Trophoblast cell (in vitro differentiated cells and primary cell): ENCODE data around the gene RRP9.

Source experiments
- DNase-seq, 2 donors: peaks; one replicate each; pipeline ENCODE4 v3.0.0-alpha.2; 2016
- H2AFZ ChIP-seq: 2 replicates; pipeline ENCODE4 v1.6.1; 2013; ENCODE audit warnings: low read length, moderate library complexity, mild to moderate bottlenecking; ENCODE audit not compliant: insufficient read depth, poor library complexity
- H2AK5ac ChIP-seq: 2 replicates; pipeline ENCODE4 v1.6.1; 2013; ENCODE audit warnings: mild to moderate bottlenecking, low read length
- H2BK120ac ChIP-seq: 2 replicates; pipeline ENCODE4 v1.6.1; 2013; ENCODE audit warnings: low read length, mild to moderate bottlenecking, moderate library complexity; ENCODE audit not compliant: insufficient read depth, poor library complexity
- H2BK12ac ChIP-seq: 2 replicates; pipeline ENCODE4 v1.6.1; 2013; ENCODE audit warnings: mild to moderate bottlenecking, low read length, moderate library complexity
- H2BK5ac ChIP-seq: 2 replicates; pipeline ENCODE4 v1.6.1; 2013; ENCODE audit warnings: low read length, low read depth, moderate library complexity, mild to moderate bottlenecking; ENCODE audit not compliant: poor library complexity
- H3K14ac ChIP-seq: 2 replicates; pipeline ENCODE4 v1.6.1; 2013; ENCODE audit warnings: mild to moderate bottlenecking, low read length
- H3K18ac ChIP-seq: 2 replicates; pipeline ENCODE4 v1.6.1; 2013; ENCODE audit warnings: mild to moderate bottlenecking, low read length
- H3K23ac ChIP-seq: 2 replicates; pipeline ENCODE4 v1.6.1; 2013; ENCODE audit warnings: low read length
- H3K27ac ChIP-seq: 2 replicates; pipeline ENCODE4 v1.5.1; 2013; ENCODE audit warnings: low read depth, mild to moderate bottlenecking, inconsistent platforms, low read length, moderate library complexity
- H3K27me3 ChIP-seq: 2 replicates; pipeline ENCODE4 v1.6.1; 2013; ENCODE audit warnings: inconsistent platforms, mild to moderate bottlenecking, low read length, moderate library complexity; ENCODE audit not compliant: insufficient read depth
- H3K36me3 ChIP-seq, 2 experiments: 1 replicate in 1 of 2; 2 replicates in 1 of 2; pipeline ENCODE4 v1.6.1; 2013; ENCODE audit warnings: low read length in 2 of 2, mild to moderate bottlenecking in 2 of 2, moderate library complexity in 1 of 2; ENCODE audit not compliant: insufficient read depth in 2 of 2, control insufficient read depth in 1 of 2
- H3K4ac ChIP-seq: 2 replicates; pipeline ENCODE4 v1.6.1; 2013; ENCODE audit warnings: low read depth, mild to moderate bottlenecking, low read length, moderate library complexity
- H3K4me1 ChIP-seq, 2 experiments: 1 replicate in 1 of 2; 2 replicates in 1 of 2; pipeline ENCODE4 v1.6.1; 2013; ENCODE audit warnings: low read length in 2 of 2, mild to moderate bottlenecking in 2 of 2, moderate library complexity in 1 of 2; ENCODE audit not compliant: insufficient read depth in 2 of 2, control insufficient read depth in 1 of 2
- H3K4me2 ChIP-seq: 2 replicates; pipeline ENCODE4 v1.6.1; 2013; ENCODE audit warnings: inconsistent platforms, mild to moderate bottlenecking, low read length, moderate library complexity
- H3K4me3 ChIP-seq: 2 replicates; pipeline ENCODE4 v1.5.1; 2013; ENCODE audit warnings: mild to moderate bottlenecking, low read depth, low read length, inconsistent platforms
- H3K79me1 ChIP-seq: one replicate; pipeline ENCODE4 v1.6.1; 2013; ENCODE audit warnings: low read length
- H3K79me2 ChIP-seq: 2 replicates; pipeline ENCODE4 v1.6.1; 2013; ENCODE audit warnings: low read length, mild to moderate bottlenecking; ENCODE audit not compliant: control insufficient read depth, insufficient read depth, poor library complexity
- H3K9ac ChIP-seq: 2 replicates; pipeline ENCODE4 v1.6.1; 2013; ENCODE audit warnings: mild to moderate bottlenecking, low read length
- H3K9me3 ChIP-seq: 2 replicates; pipeline ENCODE4 v1.6.1; 2013; ENCODE audit warnings: low read depth, mild to moderate bottlenecking, control low read depth, inconsistent platforms, low read length; ENCODE audit not compliant: insufficient read depth
- H4K12ac ChIP-seq: 2 replicates; pipeline ENCODE4 v1.6.1; 2013; ENCODE audit warnings: low read depth, mild to moderate bottlenecking, low read length, moderate library complexity
- H4K8ac ChIP-seq: 2 replicates; pipeline ENCODE4 v1.6.1; 2013; ENCODE audit warnings: low read depth, mild to moderate bottlenecking, low read length, moderate library complexity
- H4K91ac ChIP-seq: one replicate; pipeline ENCODE4 v1.6.1; 2013; ENCODE audit warnings: low read depth, mild to moderate bottlenecking, low read length, moderate library complexity
- WGBS: extraction: QIAGEN DNeasy Blood & Tissue Kit; methylation state at CpG from one replicate; pipeline ENCODE4 v1.1.7; 2013; ENCODE audit warnings: missing lambda C conversion rate; ENCODE audit not compliant: insufficient read length, insufficient coverage; ENCODE audit errors: extremely low coverage; 5-methylcytosine and 5-hydroxymethylcytosine counted together

Gene RRP9

DNA sequence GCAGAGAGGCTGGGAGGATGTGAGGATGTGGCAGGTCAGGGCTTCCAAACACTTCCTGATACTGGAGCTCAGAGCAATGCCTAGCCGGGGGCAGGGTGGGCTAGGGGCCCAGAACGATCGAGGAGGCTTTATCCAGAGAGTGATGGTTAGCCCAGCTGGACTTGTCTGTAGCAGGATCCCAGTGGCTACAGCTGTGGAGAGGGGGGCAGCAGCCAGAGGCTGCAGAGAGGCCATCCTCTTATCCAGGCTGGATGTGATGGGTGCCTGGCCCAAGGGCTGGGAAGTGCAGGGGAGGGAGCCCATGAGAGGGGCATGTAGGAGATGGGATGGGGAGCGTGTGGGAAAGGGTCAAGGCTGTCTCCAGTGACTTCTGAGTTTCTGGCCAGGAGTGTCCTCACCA lies 5.1 kb upstream of the RRP9 start:
- Histone ChIP-seq H3K36me3 (no peaks in the 10 kb centered on the region), H3K79me2 (peaks cover 4% of the 10 kb centered on the region), H3K18ac (no peak overlapping the region), H2BK120ac (no peak overlapping the region), H2AFZ (no peak overlapping the region), H3K27ac (no peak overlapping the region), H2BK5ac (no peak overlapping the region), H2AK5ac (no peak overlapping the region), H3K27me3 (no peaks in the 10 kb centered on the region), H3K14ac (no peak overlapping the region), H4K12ac (no peak overlapping the region), H3K9me3 (no peaks in the 10 kb centered on the region), H2BK12ac (no peak overlapping the region), H3K79me1 (peaks cover 5% of the 10 kb centered on the region), H4K8ac (no peak overlapping the region), H4K91ac (no peak overlapping the region), H3K4me3 (no peak overlapping the region), H3K4me1 (peaks cover 4 to 6% of the 10 kb centered on the region in 2 experiments), H3K4me2 (no peak overlapping the region), H3K9ac (no peak overlapping the region), H3K4ac (no peak overlapping the region), H3K23ac (no peak overlapping the region)
- no peak for DNase-seq
- no CpG with 5 or more reads among the region's 4 CpGs for WGBS

DNA sequence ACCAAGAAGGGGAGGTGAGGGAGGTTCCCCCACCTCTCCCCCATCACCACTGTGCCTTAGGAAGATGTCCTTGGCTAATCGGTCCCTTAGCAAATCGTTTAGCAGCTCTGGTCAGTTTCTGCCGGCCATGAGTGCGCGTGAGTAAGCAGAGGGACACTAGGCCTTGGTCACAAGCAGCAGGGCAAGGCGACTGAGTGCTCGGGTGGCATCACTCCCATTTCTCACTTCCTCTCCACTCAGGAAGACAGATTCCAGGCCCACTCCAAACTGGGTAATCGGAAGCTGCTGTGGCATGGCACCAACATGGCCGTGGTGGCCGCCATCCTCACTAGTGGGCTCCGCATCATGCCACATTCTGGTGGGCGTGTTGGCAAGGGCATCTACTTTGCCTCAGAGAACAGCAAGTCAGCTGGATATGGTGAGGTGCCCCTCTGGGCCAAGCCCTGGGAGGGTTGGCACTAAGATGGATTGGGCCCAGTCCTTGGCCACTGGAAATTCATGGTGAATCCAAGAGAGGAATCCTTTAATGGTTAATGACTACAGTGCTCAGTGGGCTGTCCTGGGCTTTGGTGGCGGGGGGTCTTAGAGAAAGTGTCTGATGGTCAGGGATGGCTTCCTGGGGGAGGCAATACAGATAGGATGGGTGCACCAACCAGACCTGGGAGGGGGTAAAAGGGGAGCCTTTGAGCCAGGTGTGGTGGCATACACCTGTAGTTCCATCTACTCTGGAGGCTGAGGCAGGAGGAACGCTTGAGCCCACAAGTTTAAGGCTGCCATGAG lies 4.4 kb upstream of the RRP9 start:
- no peaks in the 10 kb centered on the region for H3K9me3 ChIP-seq
- H2AFZ ChIP-seq, result no peak overlapping the region
- no CpG with 5 or more reads among the region's 14 CpGs for WGBS
- no peak overlapping the region for H3K14ac ChIP-seq
- peaks cover 5% of the 10 kb centered on the region for H3K79me1 ChIP-seq
- H3K4me2 ChIP-seq, result no peak overlapping the region
- no peak for DNase-seq
- no peak overlapping the region for H2BK12ac ChIP-seq
- H2BK120ac ChIP-seq, result no peak overlapping the region
- H2AK5ac ChIP-seq, result no peak overlapping the region
- no peak overlapping the region for H4K12ac ChIP-seq
- H2BK5ac ChIP-seq, result no peak overlapping the region
- H3K36me3 ChIP-seq, result no peaks in the 10 kb centered on the region
- no peak overlapping the region for H3K4ac ChIP-seq
- no peaks in the 10 kb centered on the region for H3K27me3 ChIP-seq
- H3K4me3 ChIP-seq, result no peak overlapping the region
- no peak overlapping the region for H3K23ac ChIP-seq
- peaks cover 7 to 8% of the 10 kb centered on the region in 2 experiments for H3K4me1 ChIP-seq
- peaks cover 4% of the 10 kb centered on the region for H3K79me2 ChIP-seq
- no peak overlapping the region for H3K9ac ChIP-seq
- no peak overlapping the region for H4K8ac ChIP-seq
- no peak overlapping the region for H3K27ac ChIP-seq
- H4K91ac ChIP-seq, result no peak overlapping the region
- H3K18ac ChIP-seq, result no peak overlapping the region

DNA sequence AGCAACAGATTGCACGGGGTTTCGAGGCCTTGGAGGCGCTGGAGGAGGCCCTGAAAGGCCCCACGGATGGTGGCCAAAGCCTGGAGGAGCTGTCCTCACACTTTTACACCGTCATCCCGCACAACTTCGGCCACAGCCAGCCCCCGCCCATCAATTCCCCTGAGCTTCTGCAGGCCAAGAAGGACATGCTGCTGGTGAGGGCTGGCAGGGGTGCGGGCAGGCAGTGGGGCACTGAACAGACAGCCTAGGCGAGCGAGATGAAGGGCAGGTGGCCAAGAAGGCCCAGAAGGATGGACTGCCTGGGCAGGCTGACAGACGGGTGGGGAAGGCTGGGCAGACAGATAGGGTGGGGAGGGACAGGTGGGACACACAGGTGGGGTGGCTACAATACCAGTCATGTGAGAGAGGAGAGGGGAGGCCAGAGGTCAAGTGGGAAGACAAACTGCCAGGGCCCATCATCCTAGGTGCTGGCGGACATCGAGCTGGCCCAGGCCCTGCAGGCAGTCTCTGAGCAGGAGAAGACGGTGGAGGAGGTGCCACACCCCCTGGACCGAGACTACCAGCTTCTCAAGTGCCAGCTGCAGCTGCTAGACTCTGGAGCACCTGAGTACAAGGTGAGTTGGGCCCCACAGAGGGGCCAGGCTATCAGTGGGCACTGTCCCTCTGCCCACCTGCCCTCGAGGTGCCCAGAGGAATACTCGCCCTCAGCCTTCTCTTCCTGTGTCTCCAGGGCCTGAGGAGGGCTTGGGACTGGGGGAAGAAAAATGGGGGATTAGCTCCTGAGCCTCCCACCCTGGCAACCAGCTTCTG lies 3.5 kb upstream of the RRP9 start:
- Histone ChIP-seq H3K9me3 (no peaks in the 10 kb centered on the region), H3K79me1 (peaks cover 5% of the 10 kb centered on the region), H2BK12ac (no peak overlapping the region), H4K12ac (no peak overlapping the region), H3K36me3 (no peaks in the 10 kb centered on the region), H3K4me2 (no peak overlapping the region), H3K18ac (no peak overlapping the region), H3K79me2 (peaks cover 4% of the 10 kb centered on the region), H3K4me1 (peaks cover 12 to 14% of the 10 kb centered on the region in 2 experiments), H2AFZ (no peak overlapping the region), H4K8ac (no peak overlapping the region), H3K23ac (no peak overlapping the region), H3K27ac (no peak overlapping the region), H2BK120ac (no peak overlapping the region), H2BK5ac (no peak overlapping the region), H2AK5ac (no peak overlapping the region), H3K27me3 (no peaks in the 10 kb centered on the region), H3K4me3 (no peak overlapping the region), H3K9ac (no peak overlapping the region), H3K14ac (no peak overlapping the region), H4K91ac (no peak overlapping the region), H3K4ac (no peak overlapping the region)
- DNase-seq, result no peak
- whole genome bisulfite sequencing, result no CpG with 5 or more reads among the region's 18 CpGs

DNA sequence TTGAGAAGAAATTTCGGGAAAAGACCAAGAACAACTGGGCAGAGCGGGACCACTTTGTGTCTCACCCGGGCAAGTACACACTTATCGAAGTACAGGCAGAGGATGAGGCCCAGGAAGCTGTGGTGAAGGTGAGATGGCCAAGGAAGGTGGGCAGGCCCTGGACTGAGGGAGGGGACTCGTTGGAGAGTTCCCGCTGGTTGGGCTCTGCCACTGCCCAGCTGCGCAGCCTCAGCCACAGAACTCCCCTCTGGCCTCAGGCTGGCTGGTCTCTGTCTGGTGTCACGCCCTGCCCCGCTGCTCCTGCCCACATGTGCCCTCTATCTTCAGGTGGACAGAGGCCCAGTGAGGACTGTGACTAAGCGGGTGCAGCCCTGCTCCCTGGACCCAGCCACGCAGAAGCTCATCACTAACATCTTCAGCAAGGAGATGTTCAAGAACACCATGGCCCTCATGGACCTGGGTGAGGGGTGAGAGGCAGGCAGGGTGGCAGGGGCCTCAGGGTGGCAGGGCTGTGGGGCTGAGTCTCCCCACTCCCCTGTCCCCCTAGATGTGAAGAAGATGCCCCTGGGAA lies 2.8 kb upstream of the RRP9 start:
- H3K23ac ChIP-seq, result no peak overlapping the region
- no peak overlapping the region for H4K8ac ChIP-seq
- no peak overlapping the region for H3K4me2 ChIP-seq
- no peak overlapping the region for H2BK120ac ChIP-seq
- H3K18ac ChIP-seq, result no peak overlapping the region
- peaks cover 4% of the 10 kb centered on the region for H3K79me2 ChIP-seq
- H3K27ac ChIP-seq, result no peak overlapping the region
- no peaks in the 10 kb centered on the region for H3K36me3 ChIP-seq
- no peak overlapping the region for H3K4me3 ChIP-seq
- no peak overlapping the region for H2AFZ ChIP-seq
- no peak overlapping the region for H3K14ac ChIP-seq
- no peak overlapping the region for H2BK12ac ChIP-seq
- no peak for DNase-seq
- no peak overlapping the region for H2BK5ac ChIP-seq
- H4K12ac ChIP-seq, result no peak overlapping the region
- WGBS, result no CpG with 5 or more reads among the region's 11 CpGs
- no peak overlapping the region for H3K9ac ChIP-seq
- H2AK5ac ChIP-seq, result no peak overlapping the region
- H4K91ac ChIP-seq, result no peak overlapping the region
- no peaks in the 10 kb centered on the region for H3K27me3 ChIP-seq
- peaks cover 5% of the 10 kb centered on the region for H3K79me1 ChIP-seq
- H3K4me1 ChIP-seq, result peaks cover 12 to 14% of the 10 kb centered on the region in 2 experiments
- H3K4ac ChIP-seq, result no peak overlapping the region
- H3K9me3 ChIP-seq, result no peaks in the 10 kb centered on the region
